GM12872 (cell line): ENCODE results near the gene KRT13.

ENCODE experiments used
- TF ChIP-seq, protein P1 (sequence below): IDR thresholded peaks from 3 replicates; pipeline ENCODE4 v1.5.1; 2011; ENCODE audit warnings: low read depth, mild to moderate bottlenecking, low read length, moderate library complexity; ENCODE audit not compliant: insufficient read depth

The KRT13 gene

DNA sequence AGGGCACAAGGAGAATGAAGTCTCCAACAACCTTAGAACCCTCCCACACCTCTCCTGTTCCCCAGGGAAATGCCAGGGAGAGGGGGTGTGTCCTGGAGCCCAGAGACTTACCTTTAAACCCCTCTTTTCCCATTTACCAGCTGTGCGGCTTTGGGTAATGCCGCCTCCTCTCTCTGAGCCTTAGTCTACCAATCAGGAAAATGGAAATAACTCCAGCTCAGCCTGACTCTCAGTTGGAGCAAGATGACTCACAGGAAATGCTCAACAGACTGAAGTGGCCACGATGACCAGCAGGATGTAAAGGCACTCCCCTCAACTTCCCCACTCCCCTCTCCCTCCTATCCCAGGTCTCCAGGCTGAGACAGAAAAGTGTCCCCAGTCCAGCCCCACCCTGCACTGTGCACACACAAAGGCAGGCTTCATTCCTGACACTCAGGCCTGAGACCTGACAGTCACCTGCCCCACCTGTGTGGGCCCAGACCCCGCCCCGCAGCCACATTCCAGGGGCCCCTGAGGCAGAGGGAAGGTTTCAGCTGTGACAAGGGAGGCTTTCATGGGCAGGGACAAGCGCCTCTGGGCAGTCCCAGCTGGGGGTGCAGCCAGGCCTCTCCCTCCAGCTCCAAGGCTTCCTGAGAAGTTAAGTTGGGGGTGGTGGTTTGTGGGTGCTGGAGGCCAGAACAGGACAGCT, 16.3 kb upstream of the KRT13 start:
- TF ChIP-seq, protein P1, sequence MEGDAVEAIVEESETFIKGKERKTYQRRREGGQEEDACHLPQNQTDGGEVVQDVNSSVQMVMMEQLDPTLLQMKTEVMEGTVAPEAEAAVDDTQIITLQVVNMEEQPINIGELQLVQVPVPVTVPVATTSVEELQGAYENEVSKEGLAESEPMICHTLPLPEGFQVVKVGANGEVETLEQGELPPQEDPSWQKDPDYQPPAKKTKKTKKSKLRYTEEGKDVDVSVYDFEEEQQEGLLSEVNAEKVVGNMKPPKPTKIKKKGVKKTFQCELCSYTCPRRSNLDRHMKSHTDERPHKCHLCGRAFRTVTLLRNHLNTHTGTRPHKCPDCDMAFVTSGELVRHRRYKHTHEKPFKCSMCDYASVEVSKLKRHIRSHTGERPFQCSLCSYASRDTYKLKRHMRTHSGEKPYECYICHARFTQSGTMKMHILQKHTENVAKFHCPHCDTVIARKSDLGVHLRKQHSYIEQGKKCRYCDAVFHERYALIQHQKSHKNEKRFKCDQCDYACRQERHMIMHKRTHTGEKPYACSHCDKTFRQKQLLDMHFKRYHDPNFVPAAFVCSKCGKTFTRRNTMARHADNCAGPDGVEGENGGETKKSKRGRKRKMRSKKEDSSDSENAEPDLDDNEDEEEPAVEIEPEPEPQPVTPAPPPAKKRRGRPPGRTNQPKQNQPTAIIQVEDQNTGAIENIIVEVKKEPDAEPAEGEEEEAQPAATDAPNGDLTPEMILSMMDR, result no peak

DNA sequence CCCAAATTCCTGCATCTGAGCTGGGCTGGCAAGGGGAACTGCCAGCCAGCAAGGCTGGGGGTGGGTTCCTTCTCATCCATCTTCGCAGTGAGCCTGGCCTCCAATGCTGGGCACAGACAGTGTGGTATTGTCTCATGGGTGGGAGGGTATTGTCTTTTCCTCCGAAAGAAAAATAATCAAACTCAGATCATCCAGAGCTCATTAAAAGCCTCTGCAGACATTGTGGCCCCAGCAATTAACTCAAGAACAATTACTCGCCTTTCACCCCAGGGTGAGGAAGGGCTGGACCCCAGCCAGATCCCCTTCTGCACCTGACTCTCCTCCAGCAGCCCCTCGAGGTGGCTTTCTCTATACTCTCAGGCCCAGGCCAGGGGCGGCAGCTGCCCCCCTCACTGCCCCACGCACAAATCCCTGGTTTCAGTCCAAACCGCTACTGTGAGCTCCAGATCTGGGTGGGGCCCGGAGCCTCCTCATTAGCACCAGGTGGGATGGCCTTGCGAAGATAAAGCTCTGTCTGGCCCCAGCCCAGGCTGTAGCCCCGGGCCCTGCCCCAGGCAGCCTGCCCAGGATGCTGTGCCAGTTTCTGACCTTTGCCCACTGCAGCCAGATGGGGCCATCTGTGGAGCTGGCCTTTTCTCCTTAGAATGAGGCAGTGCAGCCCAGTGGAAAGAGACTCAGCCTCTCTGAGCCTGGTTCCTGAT, 15.6 kb upstream of the KRT13 start:
- TF ChIP-seq, protein P1, result no peak

DNA sequence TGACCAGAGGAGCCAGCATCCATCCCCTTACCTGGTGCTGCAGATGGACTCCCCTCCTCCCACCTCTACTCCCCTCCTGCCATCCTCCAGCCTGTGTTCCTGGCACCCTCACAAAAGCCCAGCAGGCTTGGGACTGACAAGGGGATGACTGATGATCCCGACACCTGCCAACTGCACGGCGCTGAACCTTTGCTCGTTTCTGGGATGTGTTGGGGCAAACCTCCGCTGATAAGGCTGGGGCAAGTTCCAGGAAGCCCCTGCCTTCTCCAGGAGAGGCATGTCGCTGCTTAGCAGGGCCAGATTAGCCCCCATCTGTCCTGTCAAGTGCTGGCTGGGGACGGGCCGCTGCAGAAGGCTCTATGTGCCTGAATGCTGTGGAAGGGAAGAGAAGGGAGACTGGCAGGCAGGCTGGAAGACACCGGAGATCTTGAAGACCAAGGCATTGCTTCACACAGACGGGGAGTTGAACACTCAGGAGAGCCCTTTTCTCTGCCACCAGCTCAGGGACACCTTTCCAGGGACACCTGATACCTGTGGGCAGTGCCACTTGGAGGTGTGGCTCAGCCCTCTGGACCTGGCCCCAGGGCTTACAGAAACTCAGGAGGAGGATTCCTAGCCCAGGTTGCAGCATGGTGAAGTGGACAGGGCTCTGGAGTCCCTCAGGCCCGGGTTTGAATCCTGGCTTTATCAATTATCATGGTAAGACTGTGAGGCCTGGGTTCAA, 14.3 kb upstream of the KRT13 start:
- TF ChIP-seq, protein P1, result no peak

DNA sequence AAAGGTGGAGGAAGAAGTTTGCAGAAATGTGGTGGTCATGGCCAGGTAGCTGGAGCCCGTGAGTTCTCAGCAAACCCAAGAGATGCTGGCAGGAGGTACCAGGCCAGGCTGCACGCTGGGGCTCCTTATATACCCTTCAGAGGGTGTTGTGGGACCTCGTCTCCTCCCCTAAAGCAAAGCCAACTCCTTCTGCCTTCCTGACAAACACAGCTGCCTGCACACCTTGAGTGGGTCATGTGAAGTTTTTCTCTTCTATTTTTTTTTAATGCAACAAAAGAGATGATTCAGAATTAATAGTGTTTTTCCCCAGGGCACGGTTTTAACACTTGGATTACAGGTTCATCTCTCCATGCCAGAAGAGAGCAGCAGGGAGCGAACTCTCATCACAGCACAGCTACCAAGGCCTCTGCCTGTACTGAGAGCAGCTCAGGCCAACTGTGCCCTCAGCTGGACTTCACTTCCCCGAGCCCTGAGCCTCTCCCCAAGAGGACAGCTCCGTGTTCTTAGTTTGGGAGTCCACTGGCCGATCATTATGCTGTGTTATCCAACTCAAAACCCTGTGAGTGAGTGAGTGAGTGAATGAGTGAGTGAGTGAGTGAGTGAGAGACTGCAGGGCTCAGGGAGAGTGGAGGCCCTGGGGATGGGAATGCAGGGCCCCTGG, 13.5 kb upstream of the KRT13 start, which contains the start of gene KRT15:
TSS of gene KRT15 (minus strand) at position 102 of the 661 bp plus-strand sequence. CDS start at position 39, 63 bp downstream.
- TF ChIP-seq, protein P1, result no peak

DNA sequence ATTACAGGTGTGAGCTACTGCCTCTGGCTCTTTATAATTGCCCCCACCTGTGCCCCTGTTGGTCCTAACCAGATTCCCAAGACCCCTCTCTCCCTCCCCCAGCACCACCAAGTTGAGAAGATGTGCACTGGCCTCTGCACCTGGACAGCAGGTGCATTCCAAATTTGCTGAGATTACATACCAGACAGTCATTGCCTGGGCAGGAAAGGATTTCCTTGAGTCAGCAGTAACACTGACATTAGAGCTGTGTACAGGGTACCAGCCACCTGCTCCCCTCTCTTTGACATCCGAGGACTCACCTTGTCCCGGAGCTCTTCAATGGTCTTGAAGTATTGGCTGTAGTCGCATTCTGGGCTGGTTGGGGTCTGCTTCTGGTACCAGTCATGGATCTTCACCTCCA, 12.6 kb upstream of the KRT13 start:
- TF ChIP-seq, protein P1, result no peak

DNA sequence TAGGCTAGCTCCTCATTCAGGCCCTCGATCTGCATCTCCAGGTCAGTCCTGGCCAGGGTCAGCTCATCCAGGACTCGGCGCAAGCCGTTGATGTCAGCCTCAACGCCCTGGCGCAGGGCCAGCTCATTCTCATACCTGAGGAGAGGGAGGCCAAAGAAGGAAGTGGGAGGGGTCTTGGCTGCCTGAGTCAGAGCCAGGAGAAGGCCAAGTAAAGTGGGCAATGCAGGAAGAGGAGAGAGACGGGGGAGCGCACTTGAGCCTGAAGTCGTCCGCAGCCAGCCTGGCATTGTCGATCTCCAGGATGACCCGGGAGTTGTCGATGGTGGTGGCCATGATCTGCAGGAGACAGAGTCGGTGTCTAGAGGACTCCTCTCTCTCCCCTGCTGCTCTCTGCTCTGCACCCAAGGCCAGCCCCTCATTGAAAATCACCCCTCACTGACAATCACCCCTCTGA, 11.4 kb upstream of the KRT13 start:
- TF ChIP-seq, protein P1, result no peak

DNA sequence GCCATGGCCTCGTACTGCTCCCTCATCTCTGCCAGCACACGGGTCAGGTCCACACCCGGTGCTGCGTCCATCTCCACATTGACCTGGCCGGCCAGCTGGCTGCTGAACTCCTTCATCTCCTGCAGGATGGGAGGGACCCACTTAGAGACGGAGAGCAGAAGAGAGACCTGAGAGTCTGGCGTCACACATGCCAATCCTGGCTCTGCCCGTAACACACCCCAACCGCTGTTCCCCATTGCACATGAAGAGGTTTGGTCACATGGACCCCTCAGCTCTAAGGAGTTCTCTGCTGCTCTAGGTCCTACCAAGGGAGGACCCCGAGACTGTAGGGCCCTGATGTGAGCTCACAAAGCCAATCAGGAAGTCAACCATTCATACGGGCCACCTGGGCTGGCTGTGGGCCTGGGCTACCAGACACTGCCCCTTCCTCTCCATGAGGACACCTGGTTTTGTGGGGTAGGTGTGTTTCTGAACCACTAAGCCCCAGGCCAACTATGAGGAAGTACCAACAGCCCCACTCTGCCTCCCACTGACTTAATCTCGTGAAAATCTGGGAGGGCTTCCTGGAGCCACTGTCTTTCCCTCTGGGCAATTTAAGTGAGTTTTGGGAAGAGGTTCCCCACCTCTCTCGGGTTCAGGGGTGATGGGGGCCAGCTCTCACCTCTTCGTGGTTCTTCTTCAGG, 10.9 kb upstream of the KRT13 start:
- TF ChIP-seq, protein P1, result no peak
